Lower leg skin (tissue), 3 donors: ENCODE results near the gene RIPOR2.

ENCODE experiments used
- CTCF ChIP-seq, 3 donors: fragments of 450-650 bp; IDR thresholded peaks; one replicate each; pipeline ENCODE4 v1.5.1; 2016; ENCODE audit warnings: antibody characterized with exemption in 3 of 3, mild to moderate bottlenecking in 3 of 3, moderate library complexity in 2 of 3
- POLR2A ChIP-seq, 2 donors: fragments of 450-650 bp; IDR thresholded peaks; one replicate each; pipeline ENCODE4 v1.6.1; 2016 to 2017; ENCODE audit warnings: antibody characterized with exemption in 2 of 2, mild to moderate bottlenecking in 1 of 2, moderate library complexity in 1 of 2

GRCh38 chr6:24899136-24899996 lies 36.4 kb downstream of the RIPOR2 start:
- TF ChIP-seq POLR2A (IDR thresholded peaks at IDR 0.05) (no peak), CTCF (IDR thresholded peaks at IDR 0.05) (no peak)
